ENCODE results near the gene SRPRB. TPM values are rescaled to one million over a fixed set of nuclear protein-coding genes. Genes with fewer than 3 reads are reported as not detected.

Gene SRPRB
- total RNA-seq, 6 experiments from 2014 or later: 94.3 to 130 (median 99.4) TPM

- no peak for TF ChIP-seq CTCF (IDR thresholded peaks at IDR 0.05)
- no peak overlapping the region for H3K27ac Mint-ChIP-seq
- no peaks in the 10 kb centered on the region for H3K36me3 Mint-ChIP-seq (ENCODE audit: low read depth)
- H3K9me3 Mint-ChIP-seq: no peaks in the 10 kb centered on the region
- no peak overlapping the region for H3K4me3 Mint-ChIP-seq
- H3K4me1 Mint-ChIP-seq (ENCODE audit: low read depth): no peaks in the 10 kb centered on the region
- H3K27me3 Mint-ChIP-seq (ENCODE audit: insufficient read depth): peaks cover 19% of the 10 kb centered on the region
- no peak for DNase-seq
Observed at GRCh38 chr3:133762539-133762938, 43.1 kb upstream of the SRPRB start.

- no peaks in the 10 kb centered on the region for H3K9me3 Mint-ChIP-seq
- no peak for DNase-seq
- TF ChIP-seq CTCF (IDR thresholded peaks at IDR 0.05): no peak
- peaks cover 20% of the 10 kb centered on the region for H3K27me3 Mint-ChIP-seq (ENCODE audit: insufficient read depth)
- H3K36me3 Mint-ChIP-seq (ENCODE audit: low read depth): no peaks in the 10 kb centered on the region
- H3K4me1 Mint-ChIP-seq (ENCODE audit: low read depth): no peaks in the 10 kb centered on the region
- H3K27ac Mint-ChIP-seq: no peak overlapping the region
- H3K4me3 Mint-ChIP-seq: no peak overlapping the region
Observed at GRCh38 chr3:133763797-133764683, 41.6 kb upstream of the SRPRB start.

- DNase-seq: no peak
- Mint-ChIP-seq H3K9me3 (no peaks in the 10 kb centered on the region), H3K4me1 (ENCODE audit: low read depth) (no peaks in the 10 kb centered on the region), H3K27me3 (ENCODE audit: insufficient read depth) (peaks cover 15% of the 10 kb centered on the region; the same call in 1 of the 2 replicates), H3K27ac (no peak overlapping the region), H3K4me3 (no peak overlapping the region), H3K36me3 (ENCODE audit: low read depth) (no peaks in the 10 kb centered on the region)
- no peak for TF ChIP-seq CTCF (IDR thresholded peaks at IDR 0.05)
Observed at GRCh38 chr3:133765256-133765655, 40.4 kb upstream of the SRPRB start.

GRCh38 chr3:133767607-133768006, 38.0 kb upstream of the SRPRB start:
- Mint-ChIP-seq H3K4me1 (ENCODE audit: low read depth) (no peaks in the 10 kb centered on the region), H3K4me3 (no peak overlapping the region), H3K27me3 (ENCODE audit: insufficient read depth) (peaks cover 13% of the 10 kb centered on the region), H3K36me3 (ENCODE audit: low read depth) (no peaks in the 10 kb centered on the region), H3K27ac (no peak overlapping the region), H3K9me3 (no peaks in the 10 kb centered on the region)
- no peak for TF ChIP-seq CTCF (IDR thresholded peaks at IDR 0.05)
- DNase-seq: no peak

GRCh38 chr3:133769536-133769935, 36.1 kb upstream of the SRPRB start:
- peaks cover 16% of the 10 kb centered on the region for H3K27me3 Mint-ChIP-seq (ENCODE audit: insufficient read depth)
- no peak overlapping the region for H3K27ac Mint-ChIP-seq
- H3K36me3 Mint-ChIP-seq (ENCODE audit: low read depth): no peaks in the 10 kb centered on the region
- H3K4me3 Mint-ChIP-seq: no peak overlapping the region
- no peak for DNase-seq
- H3K9me3 Mint-ChIP-seq: no peaks in the 10 kb centered on the region
- no peak for TF ChIP-seq CTCF (IDR thresholded peaks at IDR 0.05)
- no peaks in the 10 kb centered on the region for H3K4me1 Mint-ChIP-seq (ENCODE audit: low read depth)

All from HFFc6 (cell line).